GM19238 (cell line): ENCODE data around the gene KLKB1.

Source experiments
- DNase-seq: peaks from one replicate; pipeline ENCODE4 v3.0.0; 2011; ENCODE audit warnings: low spot score; ENCODE audit not compliant: insufficient read length

Gene KLKB1

DNA sequence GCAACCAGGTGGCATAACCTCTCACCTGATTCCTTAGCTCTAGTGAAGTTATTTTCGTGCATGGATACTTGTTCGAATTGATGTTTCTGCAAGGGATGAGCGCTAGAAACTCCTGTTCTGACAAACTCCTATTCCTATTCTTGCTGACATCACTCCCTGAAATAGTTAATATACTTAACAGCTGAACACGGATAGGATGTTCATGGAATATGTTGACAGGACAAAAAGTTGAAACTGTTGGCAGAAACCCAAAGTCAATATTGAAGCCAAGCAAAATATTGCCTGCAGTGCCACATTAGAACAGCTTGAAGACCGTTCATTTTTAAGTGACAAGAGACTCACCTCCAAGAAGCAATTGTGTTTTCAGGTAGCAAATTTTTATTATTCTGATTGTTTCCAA lies at the start of gene KLKB1:
Gene KLKB1, plus strand, starts transcription at position 287 of the 400 bp plus-strand sequence. CDS start 689 bp downstream, outside the sequence.
- DNase-seq, result no peak

DNA sequence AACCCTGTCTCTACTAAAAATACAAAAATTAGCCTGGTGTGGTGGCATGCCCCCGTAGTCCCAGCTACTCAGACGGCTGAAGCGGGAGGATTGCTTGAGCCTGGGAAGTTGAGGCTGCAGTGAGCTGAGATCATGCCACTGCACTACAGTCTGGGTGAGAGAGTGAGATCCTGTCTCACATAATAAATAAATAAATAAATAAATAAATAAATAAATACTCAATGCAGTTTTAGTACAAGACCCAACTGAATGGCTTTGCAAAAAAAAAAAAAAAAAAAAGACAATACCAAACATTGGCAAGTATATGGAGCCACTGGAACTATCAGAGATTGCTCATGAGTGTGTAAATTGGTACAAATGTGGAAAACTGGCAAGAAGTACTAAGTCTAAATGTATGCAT lies 39.2 kb upstream of the KLKB1 start:
- no peak for DNase-seq

DNA sequence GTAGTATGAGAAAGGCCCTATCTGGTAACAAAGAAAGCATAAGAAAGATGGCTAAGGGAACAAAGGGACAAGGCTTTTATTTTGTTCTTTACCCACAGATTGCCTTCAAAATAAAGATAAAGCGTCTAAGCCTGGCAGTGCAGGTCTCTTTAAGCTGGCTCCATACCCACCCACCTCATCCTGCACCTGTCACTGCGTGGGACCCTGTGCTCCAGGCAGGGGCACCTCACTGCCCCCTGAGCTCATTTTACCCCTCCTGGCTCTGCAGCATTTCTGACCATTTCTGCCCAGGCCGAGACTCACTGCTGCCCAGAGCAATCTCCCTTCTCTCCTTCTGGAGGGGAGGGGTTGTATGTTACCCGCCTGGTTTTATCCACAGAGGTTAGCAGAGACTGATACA lies 37.7 kb upstream of the KLKB1 start:
- no peak for DNase-seq

GRCh38 chr4:186190581-186191199 lies 36.6 kb upstream of the KLKB1 start:
- peak; percentile 51 for DNase-seq

DNA sequence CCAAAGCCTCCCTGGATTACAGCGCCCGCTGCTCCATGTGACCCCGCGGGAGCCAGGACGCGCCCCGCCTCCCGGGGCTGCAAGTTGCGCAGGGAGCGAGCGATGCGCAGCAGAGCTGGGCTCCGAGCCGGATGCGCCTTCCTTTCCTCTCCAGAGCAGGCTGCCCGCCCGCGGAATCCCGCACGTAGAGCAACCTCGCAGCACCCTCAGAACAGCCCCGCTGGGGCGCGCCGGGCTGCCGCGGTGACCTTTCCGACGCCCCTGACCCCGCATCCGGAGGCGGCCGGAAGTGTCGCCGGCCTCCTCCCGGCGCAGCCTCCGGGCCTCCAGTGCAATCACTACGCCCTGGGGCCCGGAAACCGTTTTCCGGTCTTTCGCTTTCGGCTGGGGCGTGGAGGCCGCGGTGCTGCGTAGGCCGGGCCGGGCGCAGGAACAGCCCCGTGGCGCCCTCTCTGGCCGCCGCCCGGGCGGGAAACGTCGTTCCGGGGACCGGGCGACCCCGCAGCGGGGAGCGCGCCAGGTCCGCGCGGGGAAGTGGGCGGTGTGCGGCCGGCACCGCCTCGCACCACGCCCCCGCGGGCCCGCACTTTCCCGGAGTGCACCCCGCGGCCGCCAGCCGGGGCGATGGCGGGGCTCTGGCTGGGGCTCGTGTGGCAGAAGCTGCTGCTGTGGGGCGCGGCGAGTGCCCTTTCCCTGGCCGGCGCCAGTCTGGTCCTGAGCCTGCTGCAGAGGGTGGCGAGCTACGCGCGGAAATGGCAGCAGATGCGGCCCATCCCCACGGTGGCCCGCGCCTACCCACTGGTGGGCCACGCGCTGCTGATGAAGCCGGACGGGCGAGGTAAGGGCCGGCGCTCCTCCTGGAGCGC lies 35.9 kb upstream of the KLKB1 start, which contains the start of gene CYP4V2:
Gene CYP4V2, plus strand, starts transcription at position 368 of the 866 bp plus-strand sequence. Its CDS starts 257 bp downstream, at position 625.
- peak; percentile 87 for DNase-seq

- DNase-seq, result peak; percentile 15
These were observed 35.2 kb upstream of the KLKB1 start for GRCh38 chr4:186192066-186192612.

GRCh38 chr4:186193851-186194250 lies 33.5 kb upstream of the KLKB1 start:
- DNase-seq, result no peak

DNA sequence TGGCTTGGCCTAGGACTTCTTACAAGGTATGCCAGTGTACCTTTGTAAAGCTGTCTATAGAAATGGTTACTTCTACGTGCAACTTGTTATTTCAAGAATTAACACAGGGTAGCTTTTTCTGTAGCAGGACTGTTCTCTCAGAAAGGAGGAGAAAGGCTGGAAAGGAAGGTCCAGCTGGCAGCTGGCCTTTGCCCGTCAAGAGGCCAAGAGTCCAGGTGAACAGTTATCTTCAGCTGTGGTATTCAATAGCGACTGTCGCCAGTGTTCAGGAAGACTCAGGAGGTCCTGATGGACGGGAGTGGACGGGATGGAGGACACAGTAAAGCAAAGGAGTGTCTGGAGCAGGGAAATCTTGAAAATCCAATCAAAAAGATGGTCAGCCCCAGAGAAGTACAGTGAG lies 31.2 kb upstream of the KLKB1 start:
- no peak for DNase-seq

- no peak for DNase-seq
These were observed 26.8 kb upstream of the KLKB1 start for GRCh38 chr4:186200516-186200915.

DNA sequence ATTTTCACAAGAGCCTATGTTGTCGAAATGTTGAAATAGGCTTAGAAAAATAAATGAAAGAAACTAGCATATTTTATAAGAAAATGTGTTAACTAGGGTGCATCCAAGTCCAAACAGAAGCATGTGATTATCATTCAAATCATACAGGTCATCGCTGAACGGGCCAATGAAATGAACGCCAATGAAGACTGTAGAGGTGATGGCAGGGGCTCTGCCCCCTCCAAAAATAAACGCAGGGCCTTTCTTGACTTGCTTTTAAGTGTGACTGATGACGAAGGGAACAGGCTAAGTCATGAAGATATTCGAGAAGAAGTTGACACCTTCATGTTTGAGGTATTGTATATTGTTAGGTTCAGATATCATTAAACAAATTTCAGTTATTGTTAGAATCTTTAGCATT lies 26.3 kb upstream of the KLKB1 start:
- no peak for DNase-seq

DNA sequence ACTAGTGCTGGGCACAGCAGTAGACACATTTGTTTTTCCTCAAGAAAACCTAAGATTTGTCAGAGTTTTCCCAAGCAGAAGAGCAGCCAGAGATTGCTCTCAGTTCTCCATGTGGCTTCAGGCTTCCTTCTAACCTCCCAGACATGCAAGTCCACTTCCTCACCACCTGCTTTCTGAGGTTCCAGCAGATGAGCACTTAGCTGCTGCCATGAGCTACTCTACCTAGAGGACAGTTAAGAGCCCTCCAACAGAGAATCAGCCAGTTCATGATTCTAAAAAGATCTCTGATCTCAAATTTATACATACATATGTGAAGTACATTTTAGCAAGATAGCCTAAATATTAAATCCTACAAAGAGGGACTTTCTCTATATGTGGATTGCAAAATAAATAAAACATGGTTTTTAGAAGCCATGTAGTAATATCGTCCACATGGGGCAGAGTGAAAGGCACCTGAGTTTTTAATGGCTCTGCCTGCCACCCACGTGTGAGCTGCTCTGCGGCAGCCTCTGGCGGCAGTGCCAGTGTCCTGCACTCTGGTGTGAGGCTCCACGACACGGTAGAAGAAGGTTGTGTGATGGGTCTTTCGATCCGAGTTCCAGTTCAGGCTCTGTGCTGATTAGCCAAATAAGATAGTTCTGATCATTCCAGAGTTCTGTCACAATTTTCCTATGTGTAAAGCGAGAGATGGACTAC lies 25.6 kb upstream of the KLKB1 start:
- peak; percentile 36 for DNase-seq

DNA sequence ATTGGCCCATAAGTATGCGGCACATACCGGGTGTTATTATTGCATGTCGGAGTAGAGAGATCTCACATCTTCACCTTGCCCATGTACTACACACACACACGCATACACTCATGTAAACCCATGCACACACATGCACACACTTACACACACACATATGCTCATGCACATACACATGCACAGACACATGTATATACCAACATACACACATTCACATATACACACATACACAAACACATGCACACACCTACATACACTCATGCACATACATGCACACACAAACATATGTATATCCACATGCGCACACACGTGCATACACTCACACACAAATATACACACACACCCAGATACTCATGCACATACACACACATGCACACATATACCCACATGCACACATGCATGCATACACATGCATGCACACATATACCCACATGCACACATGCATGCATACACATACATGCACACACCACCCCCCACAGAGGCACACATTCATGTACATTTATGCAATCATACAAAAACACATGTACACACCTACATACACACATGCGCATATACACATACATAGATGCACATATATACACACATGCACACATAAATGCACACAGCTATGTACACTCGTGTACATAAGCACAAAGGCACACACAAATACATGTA lies 24.7 kb upstream of the KLKB1 start:
- DNase-seq, result no peak

DNA sequence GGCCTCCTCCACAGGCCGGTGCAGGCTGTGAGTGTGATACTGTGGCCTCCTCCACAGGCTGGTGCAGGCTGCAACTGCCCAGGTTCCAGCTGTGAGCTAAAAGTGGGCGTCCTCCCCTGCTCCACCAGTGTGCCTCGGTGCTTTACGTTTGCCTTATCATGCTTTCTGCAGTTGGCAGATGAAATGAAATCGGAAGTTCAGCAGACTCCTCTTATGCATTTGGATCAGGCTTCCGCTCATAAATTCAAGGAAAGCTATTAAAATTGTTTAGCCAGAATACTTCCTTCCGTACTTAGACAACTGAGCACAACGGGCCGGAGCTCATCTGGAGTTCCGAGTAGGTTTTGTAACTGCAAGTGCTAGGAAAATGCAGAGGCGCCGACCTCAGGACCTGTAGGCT lies 23.9 kb upstream of the KLKB1 start:
- DNase-seq, result no peak

DNA sequence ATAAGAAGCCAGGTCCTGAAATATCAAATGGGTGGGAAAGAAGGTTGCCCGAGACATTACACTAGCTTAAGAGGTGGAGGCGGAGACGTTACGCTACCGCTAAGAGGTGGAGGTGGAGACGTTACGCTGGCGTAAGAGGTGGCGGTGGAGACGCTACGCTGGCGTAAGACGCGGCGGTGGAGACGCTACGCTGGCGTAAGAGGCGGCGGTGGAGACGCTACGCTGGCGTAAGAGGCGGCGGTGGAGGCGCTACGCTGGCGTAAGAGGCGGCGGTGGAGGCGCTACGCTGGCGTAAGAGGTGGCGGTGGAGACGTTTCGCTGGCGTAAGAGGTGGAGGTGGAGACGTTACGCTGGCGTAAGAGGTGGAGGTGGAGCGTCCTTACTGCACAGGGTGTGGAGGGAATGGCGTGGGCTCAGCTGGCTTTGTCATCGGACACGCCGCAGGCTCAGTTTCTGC lies 23.2 kb upstream of the KLKB1 start:
- no peak for DNase-seq

DNA sequence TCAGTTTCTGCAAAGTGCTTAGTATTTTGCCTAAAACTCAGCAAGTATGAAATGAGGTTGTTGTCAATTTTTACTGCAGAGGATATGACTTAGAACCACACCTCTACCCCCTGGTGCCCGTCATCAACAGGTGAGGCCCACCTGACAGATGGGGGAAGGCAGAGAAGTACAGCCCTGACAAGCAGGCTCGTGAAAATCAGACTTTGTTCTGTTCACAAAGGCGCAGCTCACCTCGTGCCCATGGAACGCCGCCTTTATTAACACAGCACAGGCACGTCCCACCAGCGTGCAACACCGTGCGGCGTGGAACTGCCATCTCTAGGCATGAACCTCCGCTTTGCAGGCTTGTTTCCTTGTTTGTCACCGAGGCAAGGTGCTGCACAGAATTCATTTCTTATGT lies 22.6 kb upstream of the KLKB1 start:
- no peak for DNase-seq

GRCh38 chr4:186205156-186205555 lies 22.2 kb upstream of the KLKB1 start:
- no peak for DNase-seq

DNA sequence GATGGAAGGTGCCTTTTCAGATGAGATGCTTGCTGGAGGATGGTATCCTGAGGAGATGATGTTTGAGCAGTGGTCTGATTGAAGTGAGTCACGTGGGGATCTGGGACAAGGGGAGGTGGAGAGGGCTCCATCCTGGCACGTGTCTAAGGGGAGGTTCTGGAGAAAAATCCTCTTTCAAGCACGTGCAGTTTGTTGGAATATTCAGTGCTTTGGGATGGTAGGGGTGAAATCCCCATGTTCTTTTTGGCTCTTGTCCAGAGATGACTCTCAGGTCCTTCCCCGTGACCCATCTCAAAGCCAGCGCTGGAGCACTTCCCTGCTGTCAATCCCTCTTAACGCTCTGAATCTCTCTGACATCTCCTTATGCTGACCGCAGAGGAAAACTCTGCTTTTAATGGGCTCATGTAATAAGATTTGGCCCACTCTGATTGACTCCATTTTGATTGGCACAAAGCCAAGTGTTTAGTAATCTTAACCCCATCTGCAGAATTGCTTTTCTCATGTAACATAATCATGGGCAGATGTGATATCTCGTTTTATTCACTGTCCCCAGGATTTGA lies 10.8 kb upstream of the KLKB1 start:
- no peak for DNase-seq

- no peak for DNase-seq
These were observed 9.5 kb upstream of the KLKB1 start for GRCh38 chr4:186217733-186218293.

DNA sequence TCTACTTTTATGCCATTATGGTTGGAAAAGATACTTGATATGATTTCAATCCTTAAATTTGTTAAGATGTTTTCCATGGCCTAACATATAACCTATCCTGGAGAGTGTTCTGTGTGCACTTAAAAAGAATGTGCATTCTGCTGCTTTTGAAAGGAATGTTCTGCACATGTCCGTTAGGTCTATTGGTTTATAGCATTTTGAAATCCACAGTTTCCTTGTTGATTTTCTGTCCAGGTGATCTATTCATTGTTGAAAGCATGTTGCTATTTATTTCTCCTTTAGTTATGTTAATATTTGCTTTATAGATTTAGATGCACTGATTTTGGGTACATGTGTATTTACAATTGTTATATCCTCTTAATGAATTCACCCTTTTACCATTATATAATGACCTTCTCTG lies 5.7 kb upstream of the KLKB1 start:
- DNase-seq, result no peak

DNA sequence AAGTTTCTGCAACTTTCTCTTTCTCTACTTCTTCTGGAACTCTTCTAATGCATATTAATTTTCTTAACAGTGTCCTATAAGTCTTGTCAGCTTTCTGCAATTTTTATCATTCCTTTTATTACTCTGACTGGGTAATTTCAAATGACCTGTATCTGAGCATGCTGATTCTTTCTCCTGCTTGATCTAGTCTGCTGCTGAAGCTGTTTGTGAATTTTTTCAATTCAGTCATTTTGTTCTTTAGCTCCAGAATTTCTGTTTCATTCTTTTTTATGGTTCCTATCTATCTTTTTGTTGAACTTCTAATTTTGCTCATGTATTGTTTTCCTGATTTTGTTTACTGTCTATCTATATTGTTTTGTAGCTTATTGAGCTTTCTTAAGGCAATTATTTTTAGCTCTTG lies 1.5 kb upstream of the KLKB1 start:
- no peak for DNase-seq
